GM23248 (cell line): ENCODE results near the gene MLLT10. TPM values are rescaled to one million over a fixed set of nuclear protein-coding genes. Genes with fewer than 3 reads are reported as not detected.

Experiments used
- DNase-seq: peaks from one replicate; pipeline ENCODE4 v3.0.0-alpha.2; 2015
- H2AFZ ChIP-seq: fragments of 200-600 bp; sonication (generic); 2 replicates; pipeline ENCODE4 v1.6.1; 2016; ENCODE audit warnings: antibody characterized with exemption
- H3F3A ChIP-seq: fragments of 200-600 bp; sonication (generic); 2 replicates; pipeline ENCODE4 v1.6.1; 2016; ENCODE audit warnings: mild to moderate bottlenecking, antibody characterized with exemption, mixed run types; ENCODE audit not compliant: insufficient read depth
- H3K27ac ChIP-seq: fragments of 200-600 bp; sonication (generic); 2 replicates; pipeline ENCODE4 v1.5.1; 2016; ENCODE audit warnings: mild to moderate bottlenecking
- H3K27me3 ChIP-seq: fragments of 200-600 bp; sonication (generic); replicated peaks from 2 replicates; pipeline ENCODE4 v1.6.1; 2016; ENCODE audit warnings: mild to moderate bottlenecking; ENCODE audit not compliant: insufficient read depth
- H3K36me3 ChIP-seq: fragments of 200-600 bp; sonication (generic); 2 replicates; pipeline ENCODE4 v1.6.1; 2016; ENCODE audit warnings: low read depth, mild to moderate bottlenecking
- H3K4me1 ChIP-seq: fragments of 200-600 bp; sonication (generic); 2 replicates; pipeline ENCODE4 v1.6.1; 2016; ENCODE audit warnings: mild to moderate bottlenecking; ENCODE audit not compliant: insufficient read depth
- H3K4me2 ChIP-seq: fragments of 200-600 bp; sonication (generic); one replicate; pipeline ENCODE4 v1.6.1; 2016; ENCODE audit warnings: mild to moderate bottlenecking; ENCODE audit not compliant: unreplicated experiment
- H3K4me3 ChIP-seq: fragments of 200-600 bp; sonication (generic); 2 replicates; pipeline ENCODE4 v1.5.1; 2016; ENCODE audit warnings: mild to moderate bottlenecking
- H3K79me2 ChIP-seq: fragments of 200-600 bp; sonication (generic); 2 replicates; pipeline ENCODE4 v1.6.1; 2016; ENCODE audit warnings: mild to moderate bottlenecking; ENCODE audit not compliant: insufficient read depth
- H3K9ac ChIP-seq: fragments of 200-600 bp; sonication (generic); 2 replicates; pipeline ENCODE4 v1.6.1; 2016; ENCODE audit warnings: mild to moderate bottlenecking
- H3K9me2 ChIP-seq: fragments of 200-600 bp; sonication (generic); 2 replicates; pipeline ENCODE4 v1.6.1; 2016; ENCODE audit warnings: mixed run types, mild to moderate bottlenecking, moderate library complexity; ENCODE audit not compliant: insufficient read depth
- H3K9me3 ChIP-seq: fragments of 200-600 bp; sonication (generic); one replicate; pipeline ENCODE4 v1.6.1; 2017; ENCODE audit warnings: low read depth
- H4K20me1 ChIP-seq: fragments of 200-600 bp; sonication (generic); 2 replicates; pipeline ENCODE4 v1.6.0; 2016; ENCODE audit not compliant: insufficient read depth
- EZH2 ChIP-seq: fragments of 200-600 bp; sonication (generic); IDR thresholded peaks from 2 replicates; pipeline ENCODE4 v1.6.1; 2018; ENCODE audit warnings: antibody characterized with exemption, mild to moderate bottlenecking; ENCODE audit not compliant: insufficient read depth, poor library complexity, severe bottlenecking
- EZH2phosphoT487 ChIP-seq: fragments of 200-600 bp; sonication (generic); IDR thresholded peaks from 2 replicates; pipeline ENCODE4 v1.6.1; 2018; ENCODE audit warnings: antibody characterized with exemption, moderate library complexity, mild to moderate bottlenecking, low read depth; ENCODE audit not compliant: insufficient read depth
- WGBS, 2 experiments: methylation state at CpG; one replicate each; pipeline ENCODE4 v1.1.6; 2015 to 2017; ENCODE audit warnings: low lambda C conversion rate in 2 of 2, low coverage in 1 of 2; ENCODE audit errors: missing lambda C conversion rate in 2 of 2; 5-methylcytosine and 5-hydroxymethylcytosine counted together
- in situ Hi-C: fragments of 300-500 bp; cut with MboI; formaldehyde crosslinking; loops from 2 replicates; pipeline ENCODE4 v1.15.0; 2020
- polyA plus RNA-seq: library from polyadenylated mRNA; unstranded; fragments of >200 nt; fragmentation: Nextera tagmentation; extraction: Ambion mirVana; gene quantifications from 2 replicates; pipeline ENCODE4 v1.2.1, GENCODE V29; 2016
- total RNA-seq: library from RNA; depleted of rRNA; stranded (reverse); fragments of >200 nt; shearing (Covaris generic); gene quantifications from 2 replicates; pipeline ENCODE4 v1.2.3, GENCODE V29; 2014

The MLLT10 gene
- total and polyA plus RNA-seq, 2 experiments from 2014 or later: 8.9 to 19.8 TPM

GRCh38 chr10:21688009-21688332 is 153.9 kb downstream of the MLLT10 start:
- Histone ChIP-seq H3K27me3 (no peaks in the 10 kb centered on the region), H3K79me2 (peaks cover 66% of the 10 kb centered on the region), H3K9ac (no peak overlapping the region), H3K9me2 (no peaks in the 10 kb centered on the region), H2AFZ (no peak overlapping the region), H3K4me1 (peaks cover 21% of the 10 kb centered on the region), H3K4me2 (no peak overlapping the region), H3K9me3 (no peaks in the 10 kb centered on the region), H3K27ac (peak overlapping the region; percentile 70), H3K36me3 (peaks cover 13% of the 10 kb centered on the region; the same call in 1 of the 2 replicates), H4K20me1 (no peaks in the 10 kb centered on the region), H3F3A (no peaks in the 10 kb centered on the region), H3K4me3 (no peak overlapping the region)
- TF ChIP-seq EZH2phosphoT487 (no peak), EZH2 (no peak)
- no peak for DNase-seq
- in situ Hi-C loops: no loop called here

GRCh38 chr10:21688870-21689269 is 154.8 kb downstream of the MLLT10 start:
- WGBS, 2 experiments: 98 to 100% methylated on average over 1 of the region's 1 CpG
- no peak overlapping the region for H3K9ac ChIP-seq
- no peak overlapping the region for H3K27ac ChIP-seq

DNA sequence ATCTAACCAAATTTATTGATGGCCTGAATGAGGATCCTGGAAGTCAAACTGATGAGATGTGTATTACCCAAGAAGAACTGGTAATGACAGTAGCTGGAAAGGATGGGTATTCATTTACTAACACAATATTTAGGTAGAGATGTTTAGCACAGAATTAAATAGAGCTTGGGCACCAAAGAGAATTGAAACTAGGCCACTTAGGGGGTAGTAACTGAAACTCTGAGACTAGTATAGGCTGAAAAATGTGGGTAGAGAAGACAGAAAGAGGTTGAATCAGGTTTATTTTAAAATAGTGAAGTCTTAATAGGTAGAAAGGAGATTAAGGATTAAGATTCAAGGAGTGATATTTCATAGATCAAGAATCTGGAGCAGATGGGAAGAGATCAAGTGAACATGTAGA is 155.8 kb downstream of the MLLT10 start:
- Histone ChIP-seq H3K36me3 (peaks cover 15% of the 10 kb centered on the region; the same call in 1 of the 2 replicates), H3K9me3 (no peaks in the 10 kb centered on the region), H3K4me3 (no peak overlapping the region), H3K4me1 (peaks cover 21% of the 10 kb centered on the region), H3K79me2 (peaks cover 64% of the 10 kb centered on the region), H3K9ac (no peak overlapping the region), H3K27ac (no peak overlapping the region), H2AFZ (no peak overlapping the region), H3K4me2 (no peak overlapping the region), H4K20me1 (no peaks in the 10 kb centered on the region), H3K9me2 (no peaks in the 10 kb centered on the region), H3F3A (no peaks in the 10 kb centered on the region), H3K27me3 (no peaks in the 10 kb centered on the region)
- TF ChIP-seq EZH2: no peak
- TF ChIP-seq EZH2phosphoT487: no peak
- DNase-seq: no peak
- in situ Hi-C loops: no loop called here

More at GRCh38 chr10:21688870-21689269, 154.8 kb downstream of the MLLT10 start:
- Histone ChIP-seq H3K9me2 (no peaks in the 10 kb centered on the region), H3K4me1 (peaks cover 21% of the 10 kb centered on the region), H2AFZ (no peak overlapping the region), H3K4me3 (no peak overlapping the region), H3K27me3 (no peaks in the 10 kb centered on the region), H4K20me1 (no peaks in the 10 kb centered on the region), H3K79me2 (peaks cover 64% of the 10 kb centered on the region), H3K4me2 (no peak overlapping the region), H3K9me3 (no peaks in the 10 kb centered on the region), H3K36me3 (peaks cover 15% of the 10 kb centered on the region; the same call in 1 of the 2 replicates), H3F3A (no peaks in the 10 kb centered on the region)
- in situ Hi-C loops: no loop called here
- DNase-seq: no peak
- TF ChIP-seq EZH2: no peak
- TF ChIP-seq EZH2phosphoT487: no peak

DNA sequence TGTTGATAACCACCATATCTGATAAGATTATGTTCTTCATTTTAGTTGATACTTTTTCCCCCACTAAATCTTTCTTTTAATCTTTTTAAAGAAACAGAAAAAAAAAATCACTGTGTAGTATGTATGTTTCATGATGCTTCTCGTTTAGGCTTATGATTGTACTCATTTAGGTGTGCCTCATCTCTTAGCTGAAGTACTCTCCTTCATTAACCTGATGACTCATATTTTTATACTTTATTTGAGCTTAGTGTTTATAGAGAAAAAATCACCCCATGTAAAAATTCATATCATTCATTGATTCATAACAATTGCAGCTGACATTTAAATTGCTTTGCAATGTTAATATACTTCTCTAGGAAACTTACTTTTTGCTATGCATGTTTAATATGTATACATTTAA is 158.9 kb downstream of the MLLT10 start:
- 86 to 91% methylated on average over 1 of the region's 1 CpG for WGBS, 2 experiments
- Histone ChIP-seq H3K27ac (no peak overlapping the region), H3K4me2 (no peak overlapping the region), H3K9me2 (no peaks in the 10 kb centered on the region), H4K20me1 (0 out of 2 replicates have a peak, but pooled peaks cover 3% of the 10 kb centered on the region), H3K9me3 (no peaks in the 10 kb centered on the region), H3K36me3 (peaks cover 15% of the 10 kb centered on the region; the same call in 1 of the 2 replicates), H3F3A (no peaks in the 10 kb centered on the region), H2AFZ (no peak overlapping the region), H3K9ac (no peak overlapping the region), H3K79me2 (peaks cover 66% of the 10 kb centered on the region), H3K27me3 (no peaks in the 10 kb centered on the region), H3K4me1 (peaks cover 8% of the 10 kb centered on the region), H3K4me3 (no peak overlapping the region)
- TF ChIP-seq EZH2: no peak
- no peak for TF ChIP-seq EZH2phosphoT487
- in situ Hi-C loops: no loop called here
- no peak for DNase-seq

- in situ Hi-C loops: no loop called here
- Histone ChIP-seq H3K9me3 (no peaks in the 10 kb centered on the region), H3K79me2 (peaks cover 66% of the 10 kb centered on the region), H3F3A (no peaks in the 10 kb centered on the region), H3K9me2 (no peaks in the 10 kb centered on the region), H3K4me3 (no peak overlapping the region), H3K36me3 (peaks cover 15% of the 10 kb centered on the region; the same call in 1 of the 2 replicates), H3K27ac (no peak overlapping the region), H4K20me1 (0 out of 2 replicates have a peak, but pooled peaks cover 3% of the 10 kb centered on the region), H3K9ac (no peak overlapping the region), H2AFZ (no peak overlapping the region), H3K27me3 (no peaks in the 10 kb centered on the region), H3K4me2 (no peak overlapping the region), H3K4me1 (peaks cover 3% of the 10 kb centered on the region; the same call in 1 of the 2 replicates)
- DNase-seq: no peak
- TF ChIP-seq EZH2 (no peak), EZH2phosphoT487 (no peak)
- WGBS, 2 experiments: 93 to 94% methylated on average over 5 of the region's 5 CpGs
Measured at GRCh38 chr10:21693418-21693817, 159.4 kb downstream of the MLLT10 start.
